ENCODE measurements around the gene CEP20.

GRCh38 chr16:15854906-15855703 is 33.3 kb downstream of the CEP20 start:
- no peak for TF ChIP-seq CTCF (IDR thresholded peaks at IDR 0.05)
- TF ChIP-seq POLR2A (IDR thresholded peaks at IDR 0.05): no peak

All from vagina (tissue), 2 donors.